ENCODE results near the gene MARCHF9. TPM values are rescaled to one million over a fixed set of nuclear protein-coding genes. Genes with fewer than 3 reads are reported as not detected.

The MARCHF9 gene
- polyA plus RNA-seq, 3 donors = 5.3 to 8.8 (median 7.4) TPM

DNA sequence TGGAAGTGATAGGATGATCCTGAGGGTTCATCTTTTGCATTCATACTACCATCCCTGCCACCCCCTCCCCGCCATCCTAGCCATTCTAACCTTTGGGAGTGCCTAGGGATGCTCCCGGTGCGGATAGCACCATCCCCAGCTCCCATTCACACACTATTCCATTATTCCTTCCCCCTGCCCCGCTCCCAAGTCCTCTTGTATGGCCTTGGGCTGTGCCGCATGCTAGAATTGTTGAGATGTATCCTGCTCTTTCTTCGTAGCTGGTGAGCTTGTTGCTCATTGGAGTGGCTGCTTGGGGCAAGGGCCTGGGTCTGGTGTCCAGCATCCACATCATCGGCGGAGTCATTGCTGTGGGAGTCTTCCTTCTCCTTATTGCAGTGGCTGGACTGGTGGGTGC is 9.4 kb upstream of the MARCHF9 start:
- H3K27ac ChIP-seq (ENCODE audit: low read depth, low read length) = peak overlapping the region; percentile 96
- 30 to 45% (median 36%) methylated on average over 8 of the region's 8 CpGs for WGBS, 3 donors

DNA sequence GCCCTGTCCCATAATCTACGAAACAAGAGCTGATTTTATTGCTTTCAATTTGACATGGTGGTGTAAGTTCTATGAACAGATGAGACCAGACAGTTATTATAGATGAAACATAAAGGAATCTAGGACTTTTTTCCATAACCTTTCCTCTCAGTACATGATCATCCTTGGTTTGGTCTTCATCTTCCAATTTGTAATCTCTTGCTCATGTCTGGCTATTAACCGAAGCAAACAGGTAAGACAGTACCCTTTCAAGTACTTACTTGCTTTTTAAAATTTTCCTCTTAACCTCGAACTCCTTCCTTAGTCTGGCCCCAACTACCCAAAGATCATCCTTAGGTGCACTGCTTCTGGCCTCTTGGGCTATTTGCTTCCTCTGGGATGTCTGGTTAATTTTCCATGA is 8.9 kb upstream of the MARCHF9 start:
- 88 to 92% (median 88%) methylated on average over 3 of the region's 3 CpGs for WGBS, 3 donors
- peak overlapping the region; percentile 96 for H3K27ac ChIP-seq (ENCODE audit: low read depth, low read length)

DNA sequence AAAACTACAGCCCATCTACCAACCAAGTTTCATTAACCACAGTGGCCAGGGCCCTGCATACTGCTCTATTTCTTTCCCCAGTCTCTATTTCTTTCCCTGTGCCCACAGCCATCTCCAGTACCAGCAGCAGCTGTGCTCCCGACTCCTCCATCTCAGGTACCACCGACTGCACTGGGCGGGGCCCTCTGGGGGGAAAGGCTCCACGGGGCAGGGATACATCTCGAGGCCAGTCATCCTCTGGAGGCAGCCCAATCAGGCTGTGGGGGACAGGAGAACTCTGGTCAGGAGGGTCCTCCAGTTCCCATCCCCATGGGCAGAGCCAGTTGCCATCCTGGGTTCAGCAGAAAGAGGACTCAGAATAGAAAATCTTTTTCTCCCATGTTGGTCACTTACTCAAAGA is 5.8 kb upstream of the MARCHF9 start:
- 89 to 96% (median 92%) methylated on average over 5 of the region's 5 CpGs for WGBS, 3 donors
- no peak overlapping the region for H3K27ac ChIP-seq (ENCODE audit: low read depth, low read length)

DNA sequence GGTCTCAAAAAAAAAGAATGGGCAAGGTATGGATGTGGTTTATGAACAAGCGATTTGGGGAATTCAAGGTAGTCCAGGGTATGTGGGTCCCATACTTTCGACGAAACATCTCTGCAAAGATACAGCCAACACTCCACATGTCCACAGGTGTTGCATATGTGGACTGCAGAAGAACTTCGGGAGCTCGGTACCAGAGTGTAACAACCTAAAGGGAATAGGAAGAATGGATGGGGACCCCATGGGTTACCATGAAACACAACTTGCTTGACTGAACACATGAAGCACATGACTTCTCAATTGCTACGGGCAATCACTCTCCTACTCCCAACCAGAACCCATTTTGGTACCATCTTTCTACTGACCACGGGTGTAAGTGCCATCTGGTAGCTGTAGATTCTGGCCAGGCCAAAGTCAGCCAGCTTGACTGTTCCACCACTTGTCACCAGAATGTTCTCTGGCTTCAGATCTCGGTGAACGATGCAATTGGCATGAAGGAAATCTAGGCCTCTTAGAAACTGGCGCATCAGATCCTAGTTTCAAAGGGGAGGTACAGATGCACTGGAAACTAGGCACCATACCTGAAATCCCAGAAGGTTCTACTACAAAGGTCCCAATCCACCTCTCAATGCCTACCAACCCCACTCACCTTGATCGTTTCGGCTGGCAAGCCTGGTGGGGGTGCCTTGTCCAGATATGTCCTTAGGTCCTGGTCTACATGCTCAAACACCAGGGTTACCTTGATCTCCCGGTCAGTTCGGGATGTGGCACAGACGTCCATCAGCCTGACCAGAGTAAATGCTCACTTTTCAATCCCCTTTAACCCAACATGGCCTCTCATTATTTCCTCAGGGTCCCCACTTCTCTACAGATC is 4.1 kb upstream of the MARCHF9 start:
- WGBS, 3 donors = 89 to 91% (median 89%) methylated on average over 15 of the region's 15 CpGs
- H3K27ac ChIP-seq (ENCODE audit: low read depth, low read length) = no peak overlapping the region

GRCh38 chr12:57751432-57751787 is 3.5 kb upstream of the MARCHF9 start:
- 9 to 10% (median 9%) methylated on average over 8 of the region's 8 CpGs for WGBS, 3 donors
- H3K27ac ChIP-seq (ENCODE audit: low read depth, low read length) = no peak overlapping the region

DNA sequence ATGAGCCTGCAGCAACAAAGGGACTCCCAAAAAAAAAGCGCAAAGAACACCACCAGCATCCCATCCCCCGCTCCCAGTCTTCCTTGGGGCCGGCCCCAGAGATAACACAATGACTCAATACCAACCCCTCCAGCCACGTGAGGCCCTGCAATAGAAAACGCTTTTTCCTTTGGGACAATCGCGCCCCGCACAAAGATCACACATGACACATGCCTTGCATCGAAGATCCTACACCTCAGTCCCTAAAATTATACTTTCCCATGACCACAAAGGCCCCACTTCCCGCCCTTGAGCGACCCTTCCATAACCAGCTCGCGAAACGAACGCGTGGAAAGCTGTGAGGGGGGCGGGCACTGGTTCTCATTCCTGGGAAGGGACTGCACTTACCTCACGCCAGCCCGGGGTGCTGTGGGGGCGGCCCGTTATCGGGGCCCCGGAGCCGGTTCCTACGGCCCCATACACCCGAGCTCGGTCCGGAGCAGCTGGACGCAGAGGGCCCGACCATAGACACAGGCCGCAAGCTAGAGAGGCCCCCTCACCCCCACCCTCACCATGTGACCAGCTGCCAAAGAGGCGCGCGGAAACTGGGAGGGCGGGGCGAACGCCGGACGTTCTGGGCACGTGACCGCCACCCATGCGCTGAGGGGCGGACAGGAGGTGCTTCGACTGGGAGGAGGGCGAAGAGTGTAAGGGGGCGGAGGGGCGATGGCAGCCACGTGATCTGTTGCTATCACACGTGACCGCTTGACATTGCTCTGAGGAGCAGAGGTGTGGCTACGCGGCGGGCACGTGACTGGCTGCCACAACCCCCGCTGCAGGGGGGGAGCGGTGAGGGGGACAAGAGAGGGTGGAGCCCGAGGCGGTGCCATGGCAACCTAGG is 2.9 kb upstream of the MARCHF9 start, which contains the start of gene CDK4:
TSS of gene CDK4 (minus strand) at position 523 of the 880 bp plus-strand sequence. CDS start 593 bp downstream, outside the sequence.
- 0 to 1% (median 1%) methylated on average over 58 of the region's 58 CpGs for WGBS, 3 donors
- no peak within 1 kb of the TSS for H3K27ac ChIP-seq (ENCODE audit: low read depth, low read length)

DNA sequence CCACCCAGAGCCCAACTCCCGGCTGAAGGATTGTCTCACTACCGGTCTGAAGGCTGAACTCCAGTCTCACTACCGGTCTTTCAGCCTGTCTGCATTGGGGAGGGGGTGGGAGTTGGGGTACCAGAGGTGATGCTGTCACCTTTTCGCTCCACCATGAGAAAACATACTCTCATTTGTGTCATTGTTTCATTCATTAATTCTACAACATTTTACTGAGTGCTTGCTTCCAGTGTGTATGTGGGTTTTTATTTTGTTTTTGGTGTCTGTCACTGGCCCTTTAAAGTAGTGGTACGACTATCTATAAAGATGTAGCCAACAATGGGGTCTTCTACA is 2.3 kb upstream of the MARCHF9 start:
- no peak overlapping the region for H3K27ac ChIP-seq (ENCODE audit: low read depth, low read length)
- WGBS, 3 donors = 1 to 3% (median 2%) methylated on average over 5 of the region's 5 CpGs

DNA sequence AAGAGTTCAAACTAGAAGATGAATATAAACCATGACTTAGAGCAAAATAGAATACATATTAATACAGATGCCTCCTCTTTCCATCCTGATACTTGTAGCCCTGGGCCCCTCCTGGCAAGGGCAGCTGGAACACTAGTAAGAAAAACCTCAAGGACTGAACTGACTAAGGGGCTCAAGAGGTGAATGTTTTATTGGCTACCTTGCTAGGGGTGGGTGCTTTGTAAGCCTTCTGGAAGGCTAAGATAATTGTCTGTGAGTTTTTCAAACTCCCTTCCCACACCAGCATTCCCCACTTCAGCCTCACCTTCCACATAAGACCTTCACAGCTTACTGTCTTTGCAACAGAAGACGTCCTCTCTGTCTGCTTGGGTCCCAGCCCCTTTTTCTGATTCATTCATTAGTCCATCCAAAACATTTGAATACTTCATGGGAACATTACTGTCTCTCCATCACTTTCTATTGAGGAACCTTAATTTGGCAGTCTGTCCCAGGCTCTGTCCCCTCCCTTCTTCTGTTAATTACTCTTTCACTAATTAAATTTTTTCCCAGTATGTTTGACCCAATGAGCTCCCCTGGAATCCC is 1.1 kb upstream of the MARCHF9 start:
- H3K27ac ChIP-seq (ENCODE audit: low read depth, low read length) = no peak overlapping the region
- WGBS, 3 donors = 22 to 41% (median 40%) methylated on average over 1 of the region's 1 CpG

GRCh38 chr12:57755194-57755453 is 221 bp downstream of the MARCHF9 start:
- WGBS, 3 donors = 0% methylated on average over 1 to 34 of the region's 34 CpGs

DNA sequence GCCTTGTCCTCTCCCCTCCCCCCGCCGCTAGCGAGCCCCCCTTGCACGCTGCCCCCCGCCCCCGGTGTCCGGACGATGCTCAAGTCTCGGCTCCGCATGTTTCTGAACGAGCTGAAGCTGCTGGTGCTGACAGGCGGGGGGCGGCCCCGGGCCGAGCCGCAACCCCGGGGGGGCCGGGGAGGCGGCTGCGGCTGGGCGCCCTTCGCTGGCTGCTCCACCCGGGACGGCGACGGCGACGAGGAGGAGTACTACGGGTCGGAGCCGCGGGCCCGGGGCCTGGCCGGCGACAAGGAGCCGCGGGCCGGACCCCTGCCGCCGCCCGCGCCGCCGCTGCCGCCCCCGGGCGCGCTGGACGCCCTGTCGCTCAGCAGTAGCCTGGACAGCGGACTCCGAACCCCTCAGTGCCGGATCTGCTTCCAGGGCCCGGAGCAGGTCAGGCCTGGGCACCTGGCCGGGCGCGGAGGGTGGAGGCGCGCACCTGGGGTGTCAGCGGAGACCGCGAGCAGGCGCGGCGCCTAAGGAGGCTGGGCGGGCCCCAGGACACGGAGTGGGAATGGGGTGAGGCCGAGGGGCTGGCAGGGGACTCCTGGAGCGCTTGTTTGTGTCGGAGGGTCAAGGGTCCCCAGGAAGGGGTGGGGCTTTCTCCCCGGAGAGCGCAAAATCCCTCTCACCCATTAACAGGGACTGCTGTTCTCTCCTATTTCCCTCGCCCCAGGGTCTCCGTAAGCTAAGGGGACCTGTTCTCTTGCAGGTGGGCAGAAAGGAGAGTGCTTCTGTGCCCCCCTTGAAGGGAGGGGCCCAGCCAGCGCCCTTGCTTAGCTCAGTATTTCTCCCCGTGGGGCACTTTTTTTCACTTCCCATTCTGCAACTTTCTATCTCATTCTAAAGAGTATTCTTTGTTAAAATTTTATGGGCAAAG is 810 bp downstream of the MARCHF9 start:
- no peak overlapping the region for H3K27ac ChIP-seq (ENCODE audit: low read depth, low read length)
- 1 to 3% (median 1%) methylated on average over 58 to 75 of the region's 76 CpGs for WGBS, 3 donors

More at GRCh38 chr12:57755194-57755453, 221 bp downstream of the MARCHF9 start:
- H3K27ac ChIP-seq (ENCODE audit: low read depth, low read length) = no peak overlapping the region

- no peak overlapping the region for H3K27ac ChIP-seq (ENCODE audit: low read depth, low read length)
- 36 to 55% (median 46%) methylated on average over 21 to 22 of the region's 22 CpGs for whole genome bisulfite sequencing, 3 donors
Measured at GRCh38 chr12:57756406-57757341, 1.8 kb downstream of the MARCHF9 start.

GRCh38 chr12:57757771-57758170 is 2.9 kb downstream of the MARCHF9 start:
- no peak overlapping the region for H3K27ac ChIP-seq (ENCODE audit: low read depth, low read length)
- WGBS, 3 donors = 95 to 96% (median 95%) methylated on average over 4 of the region's 4 CpGs

DNA sequence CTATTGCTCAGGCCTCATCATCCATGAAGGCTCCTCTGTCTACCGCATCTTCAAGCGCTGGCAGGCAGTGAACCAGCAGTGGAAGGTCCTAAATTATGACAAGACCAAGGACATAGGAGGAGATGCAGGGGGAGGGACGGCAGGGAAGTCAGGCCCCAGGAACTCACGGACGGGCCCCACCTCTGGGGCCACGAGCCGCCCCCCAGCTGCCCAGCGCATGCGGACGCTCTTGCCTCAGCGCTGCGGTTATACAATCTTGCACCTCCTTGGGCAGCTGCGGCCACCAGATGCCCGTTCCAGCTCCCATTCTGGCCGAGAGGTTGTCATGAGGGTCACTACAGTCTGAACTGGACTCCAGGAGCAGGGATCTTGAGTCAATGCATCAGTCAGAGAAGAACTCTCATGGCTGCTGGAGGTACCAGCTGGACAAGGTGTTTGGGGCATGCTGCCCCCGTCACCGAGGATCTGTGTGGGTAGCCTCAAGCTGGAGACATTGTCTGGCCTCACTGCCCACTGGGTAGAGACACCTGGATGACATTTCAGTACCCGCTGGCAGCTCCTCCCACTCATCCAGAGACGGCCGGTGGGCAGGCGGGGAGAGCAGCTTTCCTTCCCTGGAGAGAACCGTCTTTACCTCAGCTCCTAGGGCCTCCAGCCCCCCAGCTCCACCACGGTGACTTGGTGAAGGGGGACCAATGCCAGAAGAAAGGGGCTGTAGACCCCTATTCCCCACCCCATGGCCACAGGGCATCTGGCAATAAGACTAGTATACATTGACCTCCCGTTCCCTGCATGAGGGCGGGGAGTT is 3.9 kb downstream of the MARCHF9 start:
- no peak overlapping the region for H3K27ac ChIP-seq (ENCODE audit: low read depth, low read length)
- WGBS, 3 donors = 91 to 97% (median 94%) methylated on average over 25 of the region's 25 CpGs

- 22 to 45% (median 42%) methylated on average over 3 of the region's 3 CpGs for WGBS, 3 donors
Measured at GRCh38 chr12:57759360-57759980, 4.6 kb downstream of the MARCHF9 start.

DNA sequence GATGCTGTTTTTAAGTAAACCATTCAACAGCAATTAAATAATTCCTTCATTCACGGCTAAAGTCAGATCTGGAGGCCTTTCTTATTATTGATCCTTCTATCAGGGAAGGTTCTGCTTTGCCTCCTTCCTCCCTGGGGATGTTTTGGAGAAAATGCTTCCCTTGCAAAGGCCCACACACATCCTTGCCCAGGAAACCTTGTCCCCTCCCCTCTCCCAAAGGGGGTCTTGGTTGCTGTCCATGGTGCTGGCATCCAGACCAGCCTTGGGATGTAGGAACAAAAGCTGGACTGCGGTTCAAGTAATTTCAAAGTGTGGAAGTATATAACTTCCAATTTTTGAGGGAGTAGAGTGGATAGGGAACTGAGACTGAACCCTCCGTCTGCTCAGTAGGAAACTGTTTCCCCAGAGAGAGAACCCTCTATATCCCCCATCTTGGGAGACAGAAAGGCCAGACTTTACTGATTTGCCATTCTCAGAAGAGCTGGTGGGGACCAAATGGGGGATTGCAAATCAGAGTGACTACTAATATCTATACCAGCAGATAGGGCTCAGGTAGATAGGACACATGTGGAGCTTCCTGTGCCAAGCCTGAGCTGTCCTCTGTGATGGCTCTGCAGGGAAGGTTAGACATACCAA is 5.6 kb downstream of the MARCHF9 start:
- H3K27ac ChIP-seq (ENCODE audit: low read depth, low read length) = no peak overlapping the region
- 89 to 93% (median 93%) methylated on average over 3 of the region's 3 CpGs for WGBS, 3 donors

More at GRCh38 chr12:57759360-57759980, 4.6 kb downstream of the MARCHF9 start:
- H3K27ac ChIP-seq (ENCODE audit: low read depth, low read length) = no peak overlapping the region
